PC-3 (cell line): ENCODE measurements around the gene TMEM52. TPM values are rescaled to one million over a fixed set of nuclear protein-coding genes. Genes with fewer than 3 reads are reported as not detected.

Experiments
- ATAC-seq: fragments of 200-7000 bp; cut with Tn5 transposase; 2 replicates; pipeline ENCODE4 v1.9.1; 2020; ENCODE audit warnings: mild to moderate bottlenecking, moderate library complexity
- BruUV-seq: library from RNA; stranded (reverse); fragments of 400-500 nt; replicated peaks from 2 replicates; lab custom pipeline; 2021; lab: Mats Ljungman, UMichigan
- CTCF ChIA-PET: fragments of 300-600 bp; sonication (Branson Sonifier 250); formaldehyde crosslinking; loops from one replicate; lab custom pipeline; 2022; ENCODE audit warnings: antibody characterized with exemption; lab: Charles Lee
- POLR2A ChIA-PET: fragments of 300-600 bp; sonication (Branson Sonifier 250); formaldehyde crosslinking; loops from one replicate; lab custom pipeline; 2022; ENCODE audit warnings: antibody characterized with exemption; ENCODE audit not compliant: unreplicated experiment; lab: Charles Lee
- DNase-seq: peaks from one replicate; pipeline ENCODE4 v3.0.0-alpha.2; 2015
- H2AFZ ChIP-seq: fragments of 300-600 bp; sonication (generic); 2 replicates; pipeline ENCODE4 v1.6.0; 2016; ENCODE audit warnings: antibody characterized with exemption, low read length
- H3F3A ChIP-seq: fragments of 300-600 bp; sonication (generic); one replicate; pipeline ENCODE4 v1.6.0; 2017; ENCODE audit warnings: antibody characterized with exemption, low read length, control low read depth, mild to moderate bottlenecking; ENCODE audit not compliant: unreplicated experiment
- H3K27ac ChIP-seq: fragments of 300-600 bp; sonication (generic); 2 replicates; pipeline ENCODE4 v1.5.1; 2016; ENCODE audit warnings: mild to moderate bottlenecking, low read length
- H3K27me3 ChIP-seq: fragments of 300-600 bp; sonication (generic); 2 replicates; pipeline ENCODE4 v1.6.1; 2016; ENCODE audit warnings: low read length, mixed read lengths
- H3K36me3 ChIP-seq: fragments of 300-600 bp; sonication (generic); 2 replicates; pipeline ENCODE4 v1.6.1; 2016; ENCODE audit warnings: low read depth, mixed run types, low read length, mixed read lengths
- H3K4me1 ChIP-seq: fragments of 300-600 bp; sonication (generic); 2 replicates; pipeline ENCODE4 v1.5.1; 2016; ENCODE audit warnings: low read length; ENCODE audit not compliant: insufficient read depth
- H3K4me2 ChIP-seq: fragments of 300-600 bp; sonication (generic); 2 replicates; pipeline ENCODE4 v1.6.0; 2016; ENCODE audit warnings: low read length
- H3K4me3 ChIP-seq: fragments of 300-600 bp; sonication (generic); 2 replicates; pipeline ENCODE4 v1.5.1; 2016; ENCODE audit warnings: mild to moderate bottlenecking, low read length, mixed read lengths
- H3K79me2 ChIP-seq: fragments of 300-600 bp; sonication (generic); 2 replicates; pipeline ENCODE4 v1.6.1; 2017; ENCODE audit warnings: low read length, mixed read lengths
- H3K9ac ChIP-seq: fragments of 300-600 bp; sonication (generic); 2 replicates; pipeline ENCODE4 v1.6.0; 2016; ENCODE audit warnings: mild to moderate bottlenecking, low read length
- H3K9me2 ChIP-seq: fragments of 300-600 bp; sonication (generic); replicated peaks from 2 replicates; pipeline ENCODE4 v1.6.1; 2016; ENCODE audit warnings: mixed run types, low read length, mixed read lengths
- H3K9me3 ChIP-seq: fragments of 300-600 bp; sonication (generic); 2 replicates; pipeline ENCODE4 v1.6.1; 2016; ENCODE audit warnings: low read length, mixed read lengths
- H4K20me1 ChIP-seq: fragments of 300-600 bp; sonication (generic); 2 replicates; pipeline ENCODE4 v1.6.1; 2016; ENCODE audit warnings: low read length, mixed read lengths
- EZH2 ChIP-seq: fragments of 300-600 bp; sonication (generic); IDR thresholded peaks from one replicate; pipeline ENCODE4 v1.6.1; 2017; ENCODE audit warnings: antibody characterized with exemption, mild to moderate bottlenecking, low read length; ENCODE audit not compliant: unreplicated experiment
- EZH2phosphoT487 ChIP-seq: fragments of 300-600 bp; sonication (generic); IDR thresholded peaks from 2 replicates; pipeline ENCODE4 v1.6.1; 2018; ENCODE audit warnings: mild to moderate bottlenecking, antibody characterized with exemption, low read length, borderline replicate concordance
- intact Hi-C: fragments of 100-400 bp; cut with micrococcal nuclease; formaldehyde crosslinking; loops from 2 replicates; pipeline ENCODE4 v1.9.0; 2023
- total RNA-seq: library from RNA; depleted of rRNA; stranded (reverse); fragments of >200 nt; gene quantifications from 2 replicates; pipeline ENCODE4 v1.2.3, GENCODE V29; 2014
- TF ChIP-seq, protein P1 (sequence below): fragments of 300-600 bp; sonication (generic); conservative IDR thresholded peaks from 2 replicates; pipeline ENCODE4 v1.5.1; 2017; ENCODE audit warnings: antibody characterized with exemption, low read depth, mild to moderate bottlenecking, low read length

TMEM52 gene
- total RNA-seq, 1 experiment from 2014 or later = 22.6 TPM

GRCh38 chr1:1939296-1940122, 20.4 kb upstream of the TMEM52 start:
- intact Hi-C loops = no loop called here
- Histone ChIP-seq H3K79me2 (no peaks in the 10 kb centered on the region), H3K27me3 (no peaks in the 10 kb centered on the region), H3K4me2 (no peak overlapping the region), H4K20me1 (no peaks in the 10 kb centered on the region), H3K9me2 (no peaks in the 10 kb centered on the region), H2AFZ (no peak overlapping the region), H3K4me3 (no peak overlapping the region), H3K4me1 (peaks cover 4% of the 10 kb centered on the region; the same call in 1 of the 2 replicates), H3K9me3 (no peaks in the 10 kb centered on the region), H3K27ac (no peak overlapping the region), H3K9ac (no peak overlapping the region), H3F3A (no peaks in the 10 kb centered on the region), H3K36me3 (no peaks in the 10 kb centered on the region)
- BruUV-seq = no TSS peak
- ATAC-seq (no peak), DNase-seq (no peak)
- TF ChIP-seq EZH2phosphoT487 (no peak), EZH2 (no peak)
- TF ChIP-seq, protein P1, sequence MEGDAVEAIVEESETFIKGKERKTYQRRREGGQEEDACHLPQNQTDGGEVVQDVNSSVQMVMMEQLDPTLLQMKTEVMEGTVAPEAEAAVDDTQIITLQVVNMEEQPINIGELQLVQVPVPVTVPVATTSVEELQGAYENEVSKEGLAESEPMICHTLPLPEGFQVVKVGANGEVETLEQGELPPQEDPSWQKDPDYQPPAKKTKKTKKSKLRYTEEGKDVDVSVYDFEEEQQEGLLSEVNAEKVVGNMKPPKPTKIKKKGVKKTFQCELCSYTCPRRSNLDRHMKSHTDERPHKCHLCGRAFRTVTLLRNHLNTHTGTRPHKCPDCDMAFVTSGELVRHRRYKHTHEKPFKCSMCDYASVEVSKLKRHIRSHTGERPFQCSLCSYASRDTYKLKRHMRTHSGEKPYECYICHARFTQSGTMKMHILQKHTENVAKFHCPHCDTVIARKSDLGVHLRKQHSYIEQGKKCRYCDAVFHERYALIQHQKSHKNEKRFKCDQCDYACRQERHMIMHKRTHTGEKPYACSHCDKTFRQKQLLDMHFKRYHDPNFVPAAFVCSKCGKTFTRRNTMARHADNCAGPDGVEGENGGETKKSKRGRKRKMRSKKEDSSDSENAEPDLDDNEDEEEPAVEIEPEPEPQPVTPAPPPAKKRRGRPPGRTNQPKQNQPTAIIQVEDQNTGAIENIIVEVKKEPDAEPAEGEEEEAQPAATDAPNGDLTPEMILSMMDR = no peak
- POLR2A ChIA-PET = no interaction called here
- CTCF ChIA-PET = no interaction called here

GRCh38 chr1:1938613-1939295, 19.7 kb upstream of the TMEM52 start:
- Histone ChIP-seq H3K9me3 (no peaks in the 10 kb centered on the region), H3F3A (no peaks in the 10 kb centered on the region), H3K27me3 (no peaks in the 10 kb centered on the region), H3K4me2 (no peak overlapping the region), H2AFZ (no peak overlapping the region), H4K20me1 (no peaks in the 10 kb centered on the region), H3K9me2 (no peaks in the 10 kb centered on the region), H3K4me1 (peaks cover 2% of the 10 kb centered on the region; the same call in 1 of the 2 replicates), H3K79me2 (no peaks in the 10 kb centered on the region), H3K4me3 (no peak overlapping the region), H3K9ac (no peak overlapping the region), H3K27ac (no peak overlapping the region), H3K36me3 (no peaks in the 10 kb centered on the region)
- POLR2A ChIA-PET = no interaction called here
- intact Hi-C loops = no loop called here
- DNase-seq (no peak), ATAC-seq (no peak)
- TF ChIP-seq EZH2 = no peak
- TF ChIP-seq, protein P1 = no peak
- no peak for TF ChIP-seq EZH2phosphoT487
- CTCF ChIA-PET = no interaction called here
- BruUV-seq = no TSS peak

- Histone ChIP-seq H3K27me3 (no peaks in the 10 kb centered on the region), H4K20me1 (no peaks in the 10 kb centered on the region), H3K4me2 (no peak overlapping the region), H3K9ac (no peak overlapping the region), H3F3A (no peaks in the 10 kb centered on the region), H3K9me3 (no peaks in the 10 kb centered on the region), H3K4me1 (no peaks in the 10 kb centered on the region), H3K36me3 (no peaks in the 10 kb centered on the region), H3K4me3 (no peak overlapping the region), H2AFZ (no peak overlapping the region), H3K79me2 (no peaks in the 10 kb centered on the region), H3K9me2 (no peaks in the 10 kb centered on the region), H3K27ac (no peak overlapping the region)
- intact Hi-C loops = no loop called here
- BruUV-seq = no TSS peak
- ChIA-PET POLR2A (no interaction called here), CTCF (no interaction called here)
- ATAC-seq = no peak
- TF ChIP-seq EZH2 (no peak), EZH2phosphoT487 (no peak)
- TF ChIP-seq, protein P1 = no peak
- no peak for DNase-seq
These were observed 19.1 kb upstream of the TMEM52 start for GRCh38 chr1:1938276-1938573.
